Cardiac muscle cell (in vitro differentiated cells and primary cell): ENCODE measurements around the gene SKIDA1. TPM values are rescaled to one million over a fixed set of nuclear protein-coding genes. Genes with fewer than 3 reads are reported as not detected.
A peak's percentile ranks its signal among the peaks of the same experiment; 100 is the strongest.

Experiments
- DNase-seq, 2 donors: peaks; one replicate each; pipeline versions ENCODE4 v3.0.0 to v3.0.0-alpha.2; 2010 to 2017; ENCODE audit warnings: low read depth in 1 of 2, low spot score in 1 of 2
- H3K27ac ChIP-seq: fragments of 200-600 bp; sonication (generic); 2 replicates; pipeline ENCODE4 v1.5.1; 2016
- H3K27me3 ChIP-seq: fragments of 200-600 bp; sonication (generic); 2 replicates; pipeline ENCODE4 v1.6.0; 2016; ENCODE audit warnings: control low read depth
- H3K36me3 ChIP-seq: fragments of 200-600 bp; sonication (generic); 2 replicates; pipeline ENCODE4 v1.5.1; 2016; ENCODE audit warnings: control low read depth
- H3K4me1 ChIP-seq: fragments of 200-600 bp; sonication (generic); 2 replicates; pipeline ENCODE4 v1.8.1; 2017; ENCODE audit warnings: low read depth, mild to moderate bottlenecking, mixed run types
- H3K4me3 ChIP-seq: fragments of 200-600 bp; sonication (generic); 2 replicates; pipeline ENCODE4 v1.5.1; 2016; ENCODE audit warnings: mild to moderate bottlenecking
- H3K9me3 ChIP-seq: fragments of 200-600 bp; sonication (generic); 2 replicates; pipeline ENCODE4 v1.5.1; 2017; ENCODE audit warnings: low read depth, mild to moderate bottlenecking, control low read depth
- CTCF ChIP-seq: IDR thresholded peaks from 2 replicates; pipeline ENCODE4 v1.5.1; 2012; ENCODE audit warnings: low read depth, mild to moderate bottlenecking, low read length
- polyA plus RNA-seq: library from polyadenylated mRNA; unstranded; fragments of >200 nt; fragmentation: Nextera tagmentation; extraction: Ambion mirVana; gene quantifications from 2 replicates; pipeline ENCODE4 v1.2.1, GENCODE V29; 2016
- total RNA-seq: library from RNA; depleted of rRNA; stranded (reverse); fragments of >200 nt; gene quantifications from 2 replicates; pipeline ENCODE4 v1.2.3, GENCODE V29; 2016

SKIDA1 gene
- total and polyA plus RNA-seq, 2 experiments from 2014 or later, result 4.3 to 62.4 TPM

- Histone ChIP-seq H3K36me3 (no peaks in the 10 kb centered on the region), H3K9me3 (no peaks in the 10 kb centered on the region), H3K4me1 (peaks cover 29% of the 10 kb centered on the region), H3K4me3 (peak overlapping the region; percentile 59), H3K27me3 (no peaks in the 10 kb centered on the region), H3K27ac (peak overlapping the region; percentile 94)
- TF ChIP-seq CTCF, result peak; percentile 88
- peak; percentile 93 to 95 for DNase-seq
Measured at GRCh38 chr10:21495752-21496342, 29.6 kb downstream of the SKIDA1 start.

- H3K27me3 ChIP-seq, result no peaks in the 10 kb centered on the region
- DNase-seq, result no peak
- H3K4me3 ChIP-seq, result peak overlapping the region; percentile 59
- peaks cover 24% of the 10 kb centered on the region for H3K4me1 ChIP-seq
- H3K27ac ChIP-seq, result peak overlapping the region; percentile 94
- TF ChIP-seq CTCF, result peak; percentile 12
- H3K9me3 ChIP-seq, result no peaks in the 10 kb centered on the region
- H3K36me3 ChIP-seq, result no peaks in the 10 kb centered on the region
Measured at GRCh38 chr10:21495002-21495751, 30.3 kb downstream of the SKIDA1 start.

GRCh38 chr10:21494191-21495001, 31.1 kb downstream of the SKIDA1 start:
- Histone ChIP-seq H3K27ac (peak overlapping the region; percentile 94), H3K4me3 (peak overlapping the region; percentile 59), H3K4me1 (peaks cover 23% of the 10 kb centered on the region), H3K36me3 (no peaks in the 10 kb centered on the region), H3K27me3 (no peaks in the 10 kb centered on the region), H3K9me3 (no peaks in the 10 kb centered on the region)
- no peak for TF ChIP-seq CTCF
- peak; percentile 65 to 66 for DNase-seq

- Histone ChIP-seq H3K9me3 (no peaks in the 10 kb centered on the region), H3K27ac (no peak overlapping the region), H3K27me3 (no peaks in the 10 kb centered on the region), H3K4me3 (no peak overlapping the region), H3K4me1 (peaks cover 18% of the 10 kb centered on the region), H3K36me3 (no peaks in the 10 kb centered on the region)
- no peak for DNase-seq
- no peak for TF ChIP-seq CTCF
Measured at GRCh38 chr10:21493784-21494183, 31.7 kb downstream of the SKIDA1 start.

GRCh38 chr10:21492421-21492820, 33.1 kb downstream of the SKIDA1 start:
- peaks cover 10% of the 10 kb centered on the region for H3K4me1 ChIP-seq
- no peaks in the 10 kb centered on the region for H3K9me3 ChIP-seq
- no peak for DNase-seq
- H3K27me3 ChIP-seq, result no peaks in the 10 kb centered on the region
- TF ChIP-seq CTCF, result no peak
- H3K27ac ChIP-seq, result no peak overlapping the region
- no peak overlapping the region for H3K4me3 ChIP-seq
- H3K36me3 ChIP-seq, result no peaks in the 10 kb centered on the region
